HEK293 (cell line): ENCODE measurements around the gene MUCL3.

Experiments
- CTCF ChIA-PET: fragments of 350-600 bp; formaldehyde crosslinking; extraction: SDS; loops from one replicate; lab custom pipeline; 2021; ENCODE audit warnings: antibody characterized with exemption; lab: Yijun Ruan, JAX
- POLR2A ChIA-PET: fragments of 300-600 bp; formaldehyde crosslinking; extraction: SDS; loops from one replicate; lab custom pipeline; 2020; ENCODE audit warnings: antibody characterized with exemption, inconsistent platforms; lab: Yijun Ruan, JAX
- H3K27ac ChIP-seq: fragments of 200-500 bp; sonication (Bioruptor generic); 2 replicates; pipeline ENCODE4 v1.5.1; 2014; ENCODE audit warnings: low read depth, low read length, control low read depth, inconsistent platforms; ENCODE audit errors: extremely low read depth
- H3K36me3 ChIP-seq, 2 experiments: fragments of 200-500 bp in 1 of 2; sonication (Bioruptor generic) in 1 of 2; 1 replicate in 1 of 2; 2 replicates in 1 of 2; pipeline ENCODE4 v1.5.1; 2014 to 2017; ENCODE audit warnings: inconsistent platforms in 2 of 2, low read length in 2 of 2; ENCODE audit not compliant: control insufficient read depth in 2 of 2, insufficient read depth in 1 of 2
- H3K4me1 ChIP-seq: fragments of 200-500 bp; sonication (Bioruptor generic); 2 replicates; pipeline ENCODE4 v1.5.1; 2014; ENCODE audit warnings: mild to moderate bottlenecking, low read length, inconsistent platforms; ENCODE audit not compliant: control insufficient read depth, insufficient read depth
- H3K4me3 ChIP-seq: 2 replicates; pipeline ENCODE4 v1.5.1; 2011; ENCODE audit warnings: low read depth, mild to moderate bottlenecking, control low read depth, low read length, moderate library complexity
- H3K9me3 ChIP-seq: fragments of 200-500 bp; sonication (Bioruptor generic); 2 replicates; pipeline ENCODE4 v1.5.1; 2014; ENCODE audit warnings: low read depth, low read length, inconsistent platforms; ENCODE audit not compliant: control insufficient read depth, insufficient read depth
- BCL11A ChIP-seq: fragments of 450-650 bp; formaldehyde crosslinking; IDR thresholded peaks from 2 replicates; pipeline ENCODE4 v1.5.1; 2016; ENCODE audit warnings: low read depth, missing biosample characterization, missing genetic modification characterization
- GLI2 ChIP-seq: fragments of 450-650 bp; formaldehyde crosslinking; IDR thresholded peaks from 2 replicates; pipeline ENCODE4; 2017; ENCODE audit warnings: missing biosample characterization, missing genetic modification characterization, low read depth, borderline replicate concordance
- HOXD13 ChIP-seq: sonication (generic); formaldehyde crosslinking; IDR thresholded peaks from 2 replicates; pipeline ENCODE4 v1.8.0; 2022; ENCODE audit warnings: missing genetic modification reagents, borderline replicate concordance
- SCRT2 ChIP-seq: fragments of 450-650 bp; formaldehyde crosslinking; IDR thresholded peaks from 2 replicates; pipeline ENCODE4 v1.5.1; 2016; ENCODE audit warnings: missing biosample characterization, missing genetic modification characterization
- ZNF146 ChIP-seq: fragments of 450-650 bp; formaldehyde crosslinking; IDR thresholded peaks from 2 replicates; pipeline ENCODE4 v1.5.1; 2016; ENCODE audit warnings: missing biosample characterization, missing genetic modification characterization
- ZNF155 ChIP-seq: fragments of 450-650 bp; formaldehyde crosslinking; IDR thresholded peaks from 2 replicates; pipeline ENCODE4 v1.5.1; 2016; ENCODE audit warnings: missing biosample characterization, missing genetic modification characterization
- ZNF174 ChIP-seq: fragments of 450-650 bp; formaldehyde crosslinking; IDR thresholded peaks from 2 replicates; pipeline ENCODE4 v1.5.0; 2017; ENCODE audit warnings: missing biosample characterization, mild to moderate bottlenecking, missing genetic modification characterization
- ZNF324 ChIP-seq: fragments of 450-650 bp; formaldehyde crosslinking; IDR thresholded peaks from 2 replicates; pipeline ENCODE4 v1.5.1; 2016; ENCODE audit warnings: missing biosample characterization, missing genetic modification characterization
- ZNF561 ChIP-seq: fragments of 450-650 bp; IDR thresholded peaks from 2 replicates; pipeline ENCODE4 v1.5.1; 2018; ENCODE audit warnings: missing biosample characterization, missing genetic modification characterization, borderline replicate concordance
- ZNF677 ChIP-seq: fragments of 450-650 bp; IDR thresholded peaks from 2 replicates; pipeline ENCODE4 v1.5.0; 2018; ENCODE audit warnings: missing biosample characterization, mild to moderate bottlenecking, missing genetic modification characterization, moderate library complexity
- ZNF785 ChIP-seq: fragments of 450-650 bp; formaldehyde crosslinking; IDR thresholded peaks from 2 replicates; pipeline ENCODE4 v1.5.1; 2016; ENCODE audit warnings: missing biosample characterization, missing genetic modification characterization
- ZSCAN23 ChIP-seq: fragments of 450-650 bp; formaldehyde crosslinking; IDR thresholded peaks from 2 replicates; pipeline ENCODE4 v1.5.1; 2016; ENCODE audit warnings: missing biosample characterization, missing genetic modification characterization
- ZXDB ChIP-seq: fragments of 450-650 bp; formaldehyde crosslinking; IDR thresholded peaks from 2 replicates; pipeline ENCODE4 v1.5.1; 2016; ENCODE audit warnings: missing biosample characterization, missing genetic modification characterization
- TF ChIP-seq, protein P1 (sequence below): fragments of 450-650 bp; formaldehyde crosslinking; IDR thresholded peaks from 2 replicates; pipeline ENCODE4 v1.5.1; 2017; ENCODE audit warnings: missing biosample characterization, mild to moderate bottlenecking, missing genetic modification characterization, moderate library complexity
- TF ChIP-seq, protein P2 (sequence below): fragments of 450-650 bp; formaldehyde crosslinking; optimal IDR thresholded peaks from 2 replicates; pipeline ENCODE3; 2016; ENCODE audit warnings: missing biosample characterization, mild to moderate bottlenecking, missing genetic modification characterization
- TF ChIP-seq, protein P3 (sequence below): fragments of 450-650 bp; formaldehyde crosslinking; IDR thresholded peaks from 2 replicates; pipeline ENCODE4 v1.5.1; 2017; ENCODE audit warnings: missing biosample characterization, missing genetic modification characterization
- TF ChIP-seq, protein P4 (sequence below): fragments of 450-650 bp; formaldehyde crosslinking; IDR thresholded peaks from 2 replicates; pipeline ENCODE4 v1.5.1; 2016; ENCODE audit warnings: missing biosample characterization, missing genetic modification characterization, low read depth
- TF ChIP-seq, protein P5 (sequence below): fragments of 450-650 bp; formaldehyde crosslinking; IDR thresholded peaks from 2 replicates; pipeline ENCODE4 v1.5.1; 2016; ENCODE audit warnings: missing biosample characterization, missing genetic modification characterization, low read depth
- TF ChIP-seq, protein P6 (sequence below): fragments of 450-650 bp; formaldehyde crosslinking; IDR thresholded peaks from 2 replicates; pipeline ENCODE4 v1.5.1; 2016; ENCODE audit warnings: missing biosample characterization, missing genetic modification characterization

The MUCL3 gene

DNA sequence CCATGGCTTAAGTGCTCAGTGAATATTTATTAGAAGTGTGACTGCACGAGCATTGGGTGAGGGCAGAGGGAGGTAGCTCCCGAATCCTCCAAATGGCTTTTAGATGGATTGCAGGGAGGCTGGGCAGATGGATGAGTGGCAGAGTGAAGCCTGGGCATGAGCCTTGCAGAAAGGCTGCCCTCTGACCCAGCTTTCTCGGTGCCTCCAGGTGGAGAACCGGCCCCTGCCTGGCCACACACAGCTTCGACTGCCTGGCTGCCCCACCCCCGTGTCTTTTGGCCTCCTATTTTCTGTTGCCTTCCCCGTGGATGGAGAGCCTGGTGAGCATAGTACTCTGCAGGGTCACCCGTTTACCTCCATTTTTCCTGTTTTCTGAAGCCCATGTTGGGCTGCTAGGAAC lies 23.3 kb upstream of the MUCL3 start (continued):
- TF ChIP-seq, protein P1, sequence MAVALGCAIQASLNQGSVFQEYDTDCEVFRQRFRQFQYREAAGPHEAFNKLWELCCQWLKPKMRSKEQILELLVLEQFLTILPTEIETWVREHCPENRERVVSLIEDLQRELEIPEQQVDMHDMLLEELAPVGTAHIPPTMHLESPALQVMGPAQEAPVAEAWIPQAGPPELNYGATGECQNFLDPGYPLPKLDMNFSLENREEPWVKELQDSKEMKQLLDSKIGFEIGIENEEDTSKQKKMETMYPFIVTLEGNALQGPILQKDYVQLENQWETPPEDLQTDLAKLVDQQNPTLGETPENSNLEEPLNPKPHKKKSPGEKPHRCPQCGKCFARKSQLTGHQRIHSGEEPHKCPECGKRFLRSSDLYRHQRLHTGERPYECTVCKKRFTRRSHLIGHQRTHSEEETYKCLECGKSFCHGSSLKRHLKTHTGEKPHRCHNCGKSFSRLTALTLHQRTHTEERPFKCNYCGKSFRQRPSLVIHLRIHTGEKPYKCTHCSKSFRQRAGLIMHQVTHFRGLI (tag by site-specific recombination): no peak
- TF ChIP-seq, protein P2, sequence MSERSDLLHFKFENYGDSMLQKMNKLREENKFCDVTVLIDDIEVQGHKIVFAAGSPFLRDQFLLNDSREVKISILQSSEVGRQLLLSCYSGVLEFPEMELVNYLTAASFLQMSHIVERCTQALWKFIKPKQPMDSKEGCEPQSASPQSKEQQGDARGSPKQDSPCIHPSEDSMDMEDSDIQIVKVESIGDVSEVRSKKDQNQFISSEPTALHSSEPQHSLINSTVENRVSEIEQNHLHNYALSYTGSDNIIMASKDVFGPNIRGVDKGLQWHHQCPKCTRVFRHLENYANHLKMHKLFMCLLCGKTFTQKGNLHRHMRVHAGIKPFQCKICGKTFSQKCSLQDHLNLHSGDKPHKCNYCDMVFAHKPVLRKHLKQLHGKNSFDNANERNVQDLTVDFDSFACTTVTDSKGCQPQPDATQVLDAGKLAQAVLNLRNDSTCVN (tag by site-specific recombination): no peak
- TF ChIP-seq ZNF785 (tag by site-specific recombination) (no peak), ZXDB (tag by site-specific recombination) (no peak), ZNF146 (tag by site-specific recombination) (no peak), ZNF155 (tag by site-specific recombination) (no peak), ZSCAN23 (tag by site-specific recombination) (no peak)
- TF ChIP-seq, protein P3, sequence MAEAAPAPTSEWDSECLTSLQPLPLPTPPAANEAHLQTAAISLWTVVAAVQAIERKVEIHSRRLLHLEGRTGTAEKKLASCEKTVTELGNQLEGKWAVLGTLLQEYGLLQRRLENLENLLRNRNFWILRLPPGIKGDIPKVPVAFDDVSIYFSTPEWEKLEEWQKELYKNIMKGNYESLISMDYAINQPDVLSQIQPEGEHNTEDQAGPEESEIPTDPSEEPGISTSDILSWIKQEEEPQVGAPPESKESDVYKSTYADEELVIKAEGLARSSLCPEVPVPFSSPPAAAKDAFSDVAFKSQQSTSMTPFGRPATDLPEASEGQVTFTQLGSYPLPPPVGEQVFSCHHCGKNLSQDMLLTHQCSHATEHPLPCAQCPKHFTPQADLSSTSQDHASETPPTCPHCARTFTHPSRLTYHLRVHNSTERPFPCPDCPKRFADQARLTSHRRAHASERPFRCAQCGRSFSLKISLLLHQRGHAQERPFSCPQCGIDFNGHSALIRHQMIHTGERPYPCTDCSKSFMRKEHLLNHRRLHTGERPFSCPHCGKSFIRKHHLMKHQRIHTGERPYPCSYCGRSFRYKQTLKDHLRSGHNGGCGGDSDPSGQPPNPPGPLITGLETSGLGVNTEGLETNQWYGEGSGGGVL (tag by site-specific recombination): no peak

DNA sequence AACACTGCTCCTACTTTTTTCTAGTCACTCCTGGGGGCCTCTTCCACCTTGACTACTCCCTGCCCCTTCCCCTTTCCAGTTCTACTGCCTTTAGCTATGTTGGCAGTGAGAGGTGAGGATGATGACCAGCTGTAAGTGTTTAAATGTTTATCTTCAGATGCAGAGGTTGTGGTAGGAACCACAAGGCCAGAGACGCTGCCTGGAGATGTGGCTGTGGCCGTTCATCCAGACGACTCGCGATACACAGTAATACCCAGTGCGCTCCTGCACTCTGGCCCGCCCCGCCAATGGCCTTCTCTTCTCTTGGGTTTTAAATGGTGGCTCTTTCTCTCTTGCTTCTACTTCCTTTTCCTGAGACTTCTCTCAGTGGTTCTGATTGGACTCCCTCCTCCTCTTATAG lies 22.1 kb upstream of the MUCL3 start:
- Histone ChIP-seq H3K9me3 (no peaks in the 10 kb centered on the region), H3K4me3 (no peak overlapping the region), H3K36me3 (peaks cover 35 to 83% of the 10 kb centered on the region in 2 experiments), H3K27ac (no peak overlapping the region)
- CTCF ChIA-PET: interaction anchor here (0.6 to 9.9 kb wide), 9 partner anchors 24 to 188 kb away, joined by 3 to 206 read pairs (median 4); no protein-coding TSS in a partner anchor
- POLR2A ChIA-PET: interaction anchor here (1.8 kb wide), 1 partner anchor 9 kb away, joined by 5 read pairs; no protein-coding TSS in a partner anchor
- TF ChIP-seq HOXD13 (CRISPR knock-in tag): no peak
- TF ChIP-seq, protein P4, sequence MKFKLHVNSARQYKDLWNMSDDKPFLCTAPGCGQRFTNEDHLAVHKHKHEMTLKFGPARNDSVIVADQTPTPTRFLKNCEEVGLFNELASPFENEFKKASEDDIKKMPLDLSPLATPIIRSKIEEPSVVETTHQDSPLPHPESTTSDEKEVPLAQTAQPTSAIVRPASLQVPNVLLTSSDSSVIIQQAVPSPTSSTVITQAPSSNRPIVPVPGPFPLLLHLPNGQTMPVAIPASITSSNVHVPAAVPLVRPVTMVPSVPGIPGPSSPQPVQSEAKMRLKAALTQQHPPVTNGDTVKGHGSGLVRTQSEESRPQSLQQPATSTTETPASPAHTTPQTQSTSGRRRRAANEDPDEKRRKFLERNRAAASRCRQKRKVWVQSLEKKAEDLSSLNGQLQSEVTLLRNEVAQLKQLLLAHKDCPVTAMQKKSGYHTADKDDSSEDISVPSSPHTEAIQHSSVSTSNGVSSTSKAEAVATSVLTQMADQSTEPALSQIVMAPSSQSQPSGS (tag by site-specific recombination): no peak
- TF ChIP-seq ZNF324: no peak
- TF ChIP-seq, protein P5, sequence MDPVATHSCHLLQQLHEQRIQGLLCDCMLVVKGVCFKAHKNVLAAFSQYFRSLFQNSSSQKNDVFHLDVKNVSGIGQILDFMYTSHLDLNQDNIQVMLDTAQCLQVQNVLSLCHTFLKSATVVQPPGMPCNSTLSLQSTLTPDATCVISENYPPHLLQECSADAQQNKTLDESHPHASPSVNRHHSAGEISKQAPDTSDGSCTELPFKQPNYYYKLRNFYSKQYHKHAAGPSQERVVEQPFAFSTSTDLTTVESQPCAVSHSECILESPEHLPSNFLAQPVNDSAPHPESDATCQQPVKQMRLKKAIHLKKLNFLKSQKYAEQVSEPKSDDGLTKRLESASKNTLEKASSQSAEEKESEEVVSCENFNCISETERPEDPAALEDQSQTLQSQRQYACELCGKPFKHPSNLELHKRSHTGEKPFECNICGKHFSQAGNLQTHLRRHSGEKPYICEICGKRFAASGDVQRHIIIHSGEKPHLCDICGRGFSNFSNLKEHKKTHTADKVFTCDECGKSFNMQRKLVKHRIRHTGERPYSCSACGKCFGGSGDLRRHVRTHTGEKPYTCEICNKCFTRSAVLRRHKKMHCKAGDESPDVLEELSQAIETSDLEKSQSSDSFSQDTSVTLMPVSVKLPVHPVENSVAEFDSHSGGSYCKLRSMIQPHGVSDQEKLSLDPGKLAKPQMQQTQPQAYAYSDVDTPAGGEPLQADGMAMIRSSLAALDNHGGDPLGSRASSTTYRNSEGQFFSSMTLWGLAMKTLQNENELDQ: no peak
- no peak for TF ChIP-seq SCRT2 (tag by site-specific recombination)
- no peak for TF ChIP-seq BCL11A (tag by site-specific recombination)
- TF ChIP-seq, protein P6, sequence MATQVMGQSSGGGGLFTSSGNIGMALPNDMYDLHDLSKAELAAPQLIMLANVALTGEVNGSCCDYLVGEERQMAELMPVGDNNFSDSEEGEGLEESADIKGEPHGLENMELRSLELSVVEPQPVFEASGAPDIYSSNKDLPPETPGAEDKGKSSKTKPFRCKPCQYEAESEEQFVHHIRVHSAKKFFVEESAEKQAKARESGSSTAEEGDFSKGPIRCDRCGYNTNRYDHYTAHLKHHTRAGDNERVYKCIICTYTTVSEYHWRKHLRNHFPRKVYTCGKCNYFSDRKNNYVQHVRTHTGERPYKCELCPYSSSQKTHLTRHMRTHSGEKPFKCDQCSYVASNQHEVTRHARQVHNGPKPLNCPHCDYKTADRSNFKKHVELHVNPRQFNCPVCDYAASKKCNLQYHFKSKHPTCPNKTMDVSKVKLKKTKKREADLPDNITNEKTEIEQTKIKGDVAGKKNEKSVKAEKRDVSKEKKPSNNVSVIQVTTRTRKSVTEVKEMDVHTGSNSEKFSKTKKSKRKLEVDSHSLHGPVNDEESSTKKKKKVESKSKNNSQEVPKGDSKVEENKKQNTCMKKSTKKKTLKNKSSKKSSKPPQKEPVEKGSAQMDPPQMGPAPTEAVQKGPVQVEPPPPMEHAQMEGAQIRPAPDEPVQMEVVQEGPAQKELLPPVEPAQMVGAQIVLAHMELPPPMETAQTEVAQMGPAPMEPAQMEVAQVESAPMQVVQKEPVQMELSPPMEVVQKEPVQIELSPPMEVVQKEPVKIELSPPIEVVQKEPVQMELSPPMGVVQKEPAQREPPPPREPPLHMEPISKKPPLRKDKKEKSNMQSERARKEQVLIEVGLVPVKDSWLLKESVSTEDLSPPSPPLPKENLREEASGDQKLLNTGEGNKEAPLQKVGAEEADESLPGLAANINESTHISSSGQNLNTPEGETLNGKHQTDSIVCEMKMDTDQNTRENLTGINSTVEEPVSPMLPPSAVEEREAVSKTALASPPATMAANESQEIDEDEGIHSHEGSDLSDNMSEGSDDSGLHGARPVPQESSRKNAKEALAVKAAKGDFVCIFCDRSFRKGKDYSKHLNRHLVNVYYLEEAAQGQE: no peak
- no peak for TF ChIP-seq GLI2 (tag by site-specific recombination)
- TF ChIP-seq ZNF561 (tag by site-specific recombination): no peak
- no peak for TF ChIP-seq ZNF174 (tag by site-specific recombination)
- no peak for TF ChIP-seq ZNF677
- TF ChIP-seq, all 188 proteins: peak for 0
- peaks cover 6% of the 10 kb centered on the region for H3K4me1 ChIP-seq
